ENCODE measurements around the gene GGTA1. TPM values are rescaled to one million over a fixed set of nuclear protein-coding genes. Genes with fewer than 3 reads are reported as not detected.

The GGTA1 gene
- total and polyA plus RNA-seq, 4 donors: 2.4 to 3.3 (median 2.8) TPM

DNA sequence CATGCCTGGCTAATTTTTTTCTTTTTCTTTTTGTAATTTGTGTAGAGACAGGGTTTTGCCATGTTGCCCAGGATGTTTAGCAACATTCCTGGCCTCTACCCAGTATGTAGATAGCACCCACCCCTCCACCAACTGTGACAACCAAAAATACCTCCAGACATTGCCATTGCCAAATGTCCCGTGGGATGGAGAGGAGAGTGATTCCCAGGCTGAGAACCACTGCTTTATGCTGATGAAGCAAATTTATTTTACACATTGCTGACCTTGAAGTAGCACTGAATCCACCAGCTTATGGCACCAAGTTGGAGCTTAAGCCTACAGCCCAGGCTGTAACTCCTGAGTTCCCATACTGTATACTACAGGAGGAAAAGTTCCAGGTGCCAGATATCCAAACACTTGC, 58.5 kb downstream of the GGTA1 start (continued):
- TF ChIP-seq, protein P1, sequence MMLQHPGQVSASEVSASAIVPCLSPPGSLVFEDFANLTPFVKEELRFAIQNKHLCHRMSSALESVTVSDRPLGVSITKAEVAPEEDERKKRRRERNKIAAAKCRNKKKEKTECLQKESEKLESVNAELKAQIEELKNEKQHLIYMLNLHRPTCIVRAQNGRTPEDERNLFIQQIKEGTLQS (IDR thresholded peaks at IDR 0.05): no peak
- TF ChIP-seq NR2F2 (IDR thresholded peaks at IDR 0.05) (no peak), HNF4A (conservative IDR thresholded peaks at IDR 0.05) (no peak), FOXA1 (IDR thresholded peaks at IDR 0.05) (no peak), FOXA2 (IDR thresholded peaks at IDR 0.05) (no peak), TAF1 (conservative IDR thresholded peaks at IDR 0.05) (no peak), YY1 (IDR thresholded peaks at IDR 0.05) (no peak)
- TF ChIP-seq, protein P2, sequence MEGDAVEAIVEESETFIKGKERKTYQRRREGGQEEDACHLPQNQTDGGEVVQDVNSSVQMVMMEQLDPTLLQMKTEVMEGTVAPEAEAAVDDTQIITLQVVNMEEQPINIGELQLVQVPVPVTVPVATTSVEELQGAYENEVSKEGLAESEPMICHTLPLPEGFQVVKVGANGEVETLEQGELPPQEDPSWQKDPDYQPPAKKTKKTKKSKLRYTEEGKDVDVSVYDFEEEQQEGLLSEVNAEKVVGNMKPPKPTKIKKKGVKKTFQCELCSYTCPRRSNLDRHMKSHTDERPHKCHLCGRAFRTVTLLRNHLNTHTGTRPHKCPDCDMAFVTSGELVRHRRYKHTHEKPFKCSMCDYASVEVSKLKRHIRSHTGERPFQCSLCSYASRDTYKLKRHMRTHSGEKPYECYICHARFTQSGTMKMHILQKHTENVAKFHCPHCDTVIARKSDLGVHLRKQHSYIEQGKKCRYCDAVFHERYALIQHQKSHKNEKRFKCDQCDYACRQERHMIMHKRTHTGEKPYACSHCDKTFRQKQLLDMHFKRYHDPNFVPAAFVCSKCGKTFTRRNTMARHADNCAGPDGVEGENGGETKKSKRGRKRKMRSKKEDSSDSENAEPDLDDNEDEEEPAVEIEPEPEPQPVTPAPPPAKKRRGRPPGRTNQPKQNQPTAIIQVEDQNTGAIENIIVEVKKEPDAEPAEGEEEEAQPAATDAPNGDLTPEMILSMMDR (IDR thresholded peaks at IDR 0.05; ENCODE audit: low read depth, low read length, missing input control): no peak

DNA sequence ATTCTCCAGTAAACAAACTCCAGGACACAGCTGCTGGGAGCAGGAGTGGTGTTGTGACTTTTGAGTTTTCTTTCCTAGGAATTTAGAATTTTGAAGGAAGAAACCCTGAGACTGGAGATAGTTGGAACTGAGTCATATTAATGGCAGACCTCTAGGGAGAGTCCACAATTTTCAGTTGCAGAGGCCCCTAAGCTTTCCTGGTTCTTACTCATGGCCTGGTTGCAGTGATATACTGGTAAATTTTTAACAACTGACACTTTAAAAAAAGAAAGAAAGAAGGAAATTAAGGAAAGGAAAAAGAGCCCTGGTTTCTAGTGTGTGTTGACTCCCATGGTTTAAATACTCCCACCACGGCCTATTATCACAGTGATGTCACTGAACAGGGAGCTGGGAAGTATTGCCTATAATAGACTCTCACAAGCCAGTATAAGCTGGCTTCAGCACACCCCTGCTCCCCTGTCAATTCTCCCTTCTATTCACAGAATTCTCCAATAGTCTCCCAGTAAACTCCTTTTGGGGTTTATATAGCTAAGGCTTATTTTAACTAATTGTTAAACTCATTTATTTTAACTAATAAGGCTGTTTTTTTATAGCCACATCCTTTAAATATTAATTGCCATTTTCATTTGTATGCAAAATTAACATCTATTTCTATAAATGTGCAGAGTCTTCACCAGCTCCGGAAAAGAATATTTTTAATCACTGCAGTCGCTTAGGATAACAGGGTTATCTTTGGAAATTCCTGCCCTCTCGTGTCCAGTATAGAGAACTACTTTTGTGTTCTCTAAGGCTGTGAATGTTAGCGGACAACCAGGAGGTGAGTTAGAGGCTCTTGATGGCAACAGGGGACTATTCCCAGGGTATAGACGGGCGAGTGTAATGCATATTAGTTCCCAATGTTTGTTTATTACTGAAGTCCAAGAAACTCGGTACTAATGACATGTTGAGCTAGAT, 59.7 kb downstream of the GGTA1 start:
- TF ChIP-seq, protein P2 (IDR thresholded peaks at IDR 0.05; ENCODE audit: low read depth, low read length, missing input control): peak; percentile 9
- TF ChIP-seq, protein P3, sequence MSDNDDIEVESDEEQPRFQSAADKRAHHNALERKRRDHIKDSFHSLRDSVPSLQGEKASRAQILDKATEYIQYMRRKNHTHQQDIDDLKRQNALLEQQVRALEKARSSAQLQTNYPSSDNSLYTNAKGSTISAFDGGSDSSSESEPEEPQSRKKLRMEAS (IDR thresholded peaks at IDR 0.05): no peak
- peak; percentile 46 to 54 for TF ChIP-seq RAD21 (IDR thresholded peaks at IDR 0.05)
- H3K4me1 ChIP-seq (ENCODE audit: control insufficient read depth in 4 of 4, insufficient read depth in 4 of 4, low read length in 3 of 4): no peaks in the 10 kb centered on the region
- no peaks in the 10 kb centered on the region for H3K36me3 ChIP-seq (ENCODE audit: control insufficient read depth in 4 of 4, insufficient read depth in 3 of 4, low read depth in 1 of 4, low read length in 3 of 4)
- H3K4me3 ChIP-seq (ENCODE audit: low read depth in 1 of 3, low read length in 3 of 3): no peak overlapping the region
- H3K27me3 ChIP-seq (ENCODE audit: control insufficient read depth in 4 of 4, insufficient read depth in 4 of 4, low read length in 3 of 4): no peaks in the 10 kb centered on the region
- H3K9ac ChIP-seq (ENCODE audit: low read depth in 1 of 2, low read length in 2 of 2): no peak overlapping the region
- 66% methylated on average over 8 of the region's 8 CpGs for whole genome bisulfite sequencing
- H3K9me3 ChIP-seq (ENCODE audit: control insufficient read depth in 4 of 4, low read length in 3 of 4): no peaks in the 10 kb centered on the region
- H3K27ac ChIP-seq (ENCODE audit: low read depth in 1 of 2, low read length in 2 of 2): no peak overlapping the region
- no peak for DNase-seq (ENCODE audit: low spot score)

DNA sequence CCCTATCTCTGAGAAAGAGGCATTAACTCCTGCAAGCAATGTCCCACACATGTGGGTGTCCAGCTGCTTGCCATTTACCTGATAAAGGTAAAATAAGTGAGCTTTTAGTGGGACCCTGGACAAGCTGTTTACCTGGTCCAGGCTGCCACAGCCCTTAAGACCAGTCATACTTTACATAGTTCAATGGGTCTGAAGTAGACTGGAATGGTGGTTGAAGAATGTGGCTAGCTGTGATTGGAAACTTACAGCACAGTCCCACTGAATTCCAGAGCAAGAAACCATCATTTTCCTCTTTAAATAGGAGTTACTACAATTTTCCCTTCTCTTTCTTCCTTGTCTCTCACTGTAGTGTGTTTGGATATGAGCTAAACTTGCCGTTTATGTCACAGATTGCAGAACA, 60.6 kb downstream of the GGTA1 start:
- 52% methylated on average over 1 of the region's 1 CpG for WGBS
- Histone ChIP-seq H3K27me3 (ENCODE audit: control insufficient read depth in 4 of 4, insufficient read depth in 4 of 4, low read length in 3 of 4) (no peaks in the 10 kb centered on the region), H3K4me1 (ENCODE audit: control insufficient read depth in 4 of 4, insufficient read depth in 4 of 4, low read length in 3 of 4) (no peaks in the 10 kb centered on the region), H3K9me3 (ENCODE audit: control insufficient read depth in 4 of 4, low read length in 3 of 4) (no peaks in the 10 kb centered on the region), H3K27ac (ENCODE audit: low read depth in 1 of 2, low read length in 2 of 2) (no peak overlapping the region), H3K4me3 (ENCODE audit: low read depth in 1 of 3, low read length in 3 of 3) (no peak overlapping the region), H3K9ac (ENCODE audit: low read depth in 1 of 2, low read length in 2 of 2) (no peak overlapping the region), H3K36me3 (ENCODE audit: control insufficient read depth in 4 of 4, insufficient read depth in 3 of 4, low read depth in 1 of 4, low read length in 3 of 4) (no peaks in the 10 kb centered on the region)
- no peak for DNase-seq (ENCODE audit: low spot score)
- no peak for TF ChIP-seq YY1 (IDR thresholded peaks at IDR 0.05)
- TF ChIP-seq TAF1 (conservative IDR thresholded peaks at IDR 0.05): no peak
- TF ChIP-seq EGR1 (IDR thresholded peaks at IDR 0.05; ENCODE audit: low read depth in 2 of 2): no peak
- TF ChIP-seq HNF4A (conservative IDR thresholded peaks at IDR 0.05): no peak
- TF ChIP-seq HNF4G (IDR thresholded peaks at IDR 0.05): no peak
- TF ChIP-seq, protein P4, sequence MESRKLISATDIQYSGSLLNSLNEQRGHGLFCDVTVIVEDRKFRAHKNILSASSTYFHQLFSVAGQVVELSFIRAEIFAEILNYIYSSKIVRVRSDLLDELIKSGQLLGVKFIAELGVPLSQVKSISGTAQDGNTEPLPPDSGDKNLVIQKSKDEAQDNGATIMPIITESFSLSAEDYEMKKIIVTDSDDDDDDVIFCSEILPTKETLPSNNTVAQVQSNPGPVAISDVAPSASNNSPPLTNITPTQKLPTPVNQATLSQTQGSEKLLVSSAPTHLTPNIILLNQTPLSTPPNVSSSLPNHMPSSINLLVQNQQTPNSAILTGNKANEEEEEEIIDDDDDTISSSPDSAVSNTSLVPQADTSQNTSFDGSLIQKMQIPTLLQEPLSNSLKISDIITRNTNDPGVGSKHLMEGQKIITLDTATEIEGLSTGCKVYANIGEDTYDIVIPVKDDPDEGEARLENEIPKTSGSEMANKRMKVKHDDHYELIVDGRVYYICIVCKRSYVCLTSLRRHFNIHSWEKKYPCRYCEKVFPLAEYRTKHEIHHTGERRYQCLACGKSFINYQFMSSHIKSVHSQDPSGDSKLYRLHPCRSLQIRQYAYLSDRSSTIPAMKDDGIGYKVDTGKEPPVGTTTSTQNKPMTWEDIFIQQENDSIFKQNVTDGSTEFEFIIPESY (IDR thresholded peaks at IDR 0.05): no peak
